ENCODE data around the gene SCGB2B2. TPM values are rescaled to one million over a fixed set of nuclear protein-coding genes. Genes with fewer than 3 reads are reported as not detected.

SCGB2B2 gene
- total and polyA plus RNA-seq, 8 donors: 0.42 to 2.1 (median 0.85) TPM

DNA sequence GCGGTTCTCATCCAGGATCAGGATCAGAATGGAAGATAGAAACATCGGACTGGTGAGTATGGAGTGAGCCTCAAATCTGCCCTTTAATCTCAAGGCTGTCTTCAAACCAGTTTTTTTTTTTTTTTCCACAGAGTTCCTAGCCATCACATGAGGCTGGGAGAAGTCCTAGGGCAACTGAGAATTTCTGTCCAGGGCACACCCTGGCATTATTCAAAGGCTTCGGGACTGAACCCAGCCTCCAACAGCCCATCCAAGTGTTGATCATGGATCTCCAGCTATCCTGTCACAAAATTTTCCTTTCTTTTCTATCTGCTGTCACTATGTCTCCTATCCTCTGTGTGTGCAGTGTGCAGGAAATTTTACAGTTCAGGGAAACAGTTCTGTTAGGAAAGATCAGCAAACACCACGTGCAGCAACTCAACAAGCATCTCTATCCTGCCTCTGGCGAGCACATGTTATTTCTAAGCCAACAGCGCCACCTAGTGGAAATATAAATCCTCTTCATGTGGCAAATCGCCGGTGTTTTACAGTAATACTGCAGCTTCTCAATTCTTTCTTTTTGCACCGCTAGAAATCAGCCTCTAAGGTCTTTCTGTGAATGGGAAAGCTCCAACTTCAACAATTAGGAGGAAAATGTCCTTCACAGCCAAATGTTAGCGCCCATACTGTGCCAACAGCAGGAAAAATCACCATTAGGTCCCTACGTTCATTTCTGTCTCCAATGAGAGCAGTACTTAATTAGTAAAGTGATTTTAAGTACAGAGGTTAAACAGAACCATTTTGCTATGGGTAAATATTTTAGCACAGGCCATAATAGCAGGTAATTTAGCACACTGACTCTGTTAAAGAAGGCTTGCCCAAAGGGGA is 35.7 kb upstream of the SCGB2B2 start:
- FAIRE-seq (peak; percentile 69), DNase-seq (peak in 3 of 6 donors; percentile 48 to 72 (median 50)), ATAC-seq (peak; percentile 77 to 91 (median 90))

DNA sequence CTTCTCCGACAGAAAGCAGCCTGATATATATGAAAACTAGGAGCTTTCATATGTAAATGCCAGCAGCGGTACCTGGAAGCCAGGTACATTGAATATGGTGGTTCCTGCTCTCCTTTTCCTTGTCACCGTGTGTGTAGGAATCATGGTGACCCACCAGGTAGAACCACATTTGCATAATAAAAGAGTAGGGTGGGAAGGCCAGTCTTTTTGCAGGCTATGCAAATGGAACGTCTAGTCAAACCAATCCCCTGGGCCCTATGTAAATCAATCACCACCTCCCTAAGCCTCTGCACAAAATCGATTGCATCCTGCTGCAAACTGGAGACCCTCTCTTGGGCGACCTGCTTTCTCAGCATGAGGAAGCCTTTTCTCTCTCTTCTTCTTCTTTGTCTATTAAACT is 34.9 kb upstream of the SCGB2B2 start:
- no peak for DNase-seq
- intact Hi-C loops (cut with DNase I): loop anchor here (5.0 to 10.0 kb wide), 5 partner anchors 67 to 217 kb away; no protein-coding TSS in a partner anchor
- TF ChIP-seq, protein P1, sequence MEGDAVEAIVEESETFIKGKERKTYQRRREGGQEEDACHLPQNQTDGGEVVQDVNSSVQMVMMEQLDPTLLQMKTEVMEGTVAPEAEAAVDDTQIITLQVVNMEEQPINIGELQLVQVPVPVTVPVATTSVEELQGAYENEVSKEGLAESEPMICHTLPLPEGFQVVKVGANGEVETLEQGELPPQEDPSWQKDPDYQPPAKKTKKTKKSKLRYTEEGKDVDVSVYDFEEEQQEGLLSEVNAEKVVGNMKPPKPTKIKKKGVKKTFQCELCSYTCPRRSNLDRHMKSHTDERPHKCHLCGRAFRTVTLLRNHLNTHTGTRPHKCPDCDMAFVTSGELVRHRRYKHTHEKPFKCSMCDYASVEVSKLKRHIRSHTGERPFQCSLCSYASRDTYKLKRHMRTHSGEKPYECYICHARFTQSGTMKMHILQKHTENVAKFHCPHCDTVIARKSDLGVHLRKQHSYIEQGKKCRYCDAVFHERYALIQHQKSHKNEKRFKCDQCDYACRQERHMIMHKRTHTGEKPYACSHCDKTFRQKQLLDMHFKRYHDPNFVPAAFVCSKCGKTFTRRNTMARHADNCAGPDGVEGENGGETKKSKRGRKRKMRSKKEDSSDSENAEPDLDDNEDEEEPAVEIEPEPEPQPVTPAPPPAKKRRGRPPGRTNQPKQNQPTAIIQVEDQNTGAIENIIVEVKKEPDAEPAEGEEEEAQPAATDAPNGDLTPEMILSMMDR (IDR thresholded peaks at IDR 0.05): no peak
- WGBS, 2 donors: 69 to 71% methylated on average over 6 of the region's 6 CpGs
- no peak for ATAC-seq
- no peak overlapping the region for H3K27ac ChIP-seq
- FAIRE-seq: no peak
- no peak overlapping the region for H3K4me3 ChIP-seq
- H3K4me1 ChIP-seq: peaks cover 0 to 3% (median 0%) of the 10 kb centered on the region in 3 donors
- H3K27me3 ChIP-seq: no peaks in the 10 kb centered on the region
- no peaks in the 10 kb centered on the region for H3K9me3 ChIP-seq
- no peaks in the 10 kb centered on the region for H3K36me3 ChIP-seq

More for the DNA sequence above, 35.7 kb upstream of the SCGB2B2 start:
- Histone ChIP-seq H3K27me3 (no peaks in the 10 kb centered on the region), H3K36me3 (no peaks in the 10 kb centered on the region), H3K4me3 (no peak overlapping the region), H3K27ac (no peak overlapping the region), H3K9me3 (no peaks in the 10 kb centered on the region), H3K4me1 (peaks cover 0 to 3% (median 0%) of the 10 kb centered on the region in 3 donors)
- TF ChIP-seq, protein P1 (IDR thresholded peaks at IDR 0.05): peak; percentile 61 to 86 (median 77)
- intact Hi-C loops (cut with DNase I): loop anchor here (5.0 to 10.0 kb wide), 5 partner anchors 68 to 218 kb away; no protein-coding TSS in a partner anchor
- WGBS, 2 donors: 34 to 35% methylated on average over 11 of the region's 11 CpGs

DNA sequence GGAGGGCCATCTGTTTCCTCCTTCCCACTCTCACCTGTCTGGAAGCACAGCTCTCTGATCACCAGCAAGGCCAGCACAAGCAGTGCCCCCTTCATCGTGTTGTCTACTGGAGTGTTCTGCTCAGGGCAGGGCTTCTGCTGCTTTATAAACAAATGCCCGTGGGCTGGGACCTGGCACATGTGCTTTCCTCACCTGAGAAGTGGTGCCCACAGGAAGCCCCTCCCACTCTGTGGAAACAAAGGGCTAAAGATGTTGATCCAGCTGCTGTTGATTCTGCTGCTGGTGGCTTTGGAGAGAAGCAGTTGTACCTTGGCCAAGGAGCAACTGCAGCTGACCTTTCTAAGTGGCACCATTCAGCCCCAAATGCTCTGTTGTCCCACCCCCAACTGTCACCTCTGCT is 30.7 kb upstream of the SCGB2B2 start:
- no peak overlapping the region for H3K4me3 ChIP-seq
- DNase-seq (peak in 5 of 6 donors; percentile 69 to 80 (median 77)), ATAC-seq (peak; percentile 84 to 95 (median 92)), FAIRE-seq (no peak)
- WGBS, 2 donors: 24 to 30% methylated on average over 2 of the region's 2 CpGs
- no peaks in the 10 kb centered on the region for H3K36me3 ChIP-seq
- TF ChIP-seq, protein P1 (IDR thresholded peaks at IDR 0.05): no peak
- H3K4me1 ChIP-seq: peaks cover 0 to 3% (median 0%) of the 10 kb centered on the region in 3 donors
- H3K27ac ChIP-seq: no peak overlapping the region
- intact Hi-C loops (cut with DNase I): no loop called here
- no peaks in the 10 kb centered on the region for H3K27me3 ChIP-seq
- no peaks in the 10 kb centered on the region for H3K9me3 ChIP-seq

DNA sequence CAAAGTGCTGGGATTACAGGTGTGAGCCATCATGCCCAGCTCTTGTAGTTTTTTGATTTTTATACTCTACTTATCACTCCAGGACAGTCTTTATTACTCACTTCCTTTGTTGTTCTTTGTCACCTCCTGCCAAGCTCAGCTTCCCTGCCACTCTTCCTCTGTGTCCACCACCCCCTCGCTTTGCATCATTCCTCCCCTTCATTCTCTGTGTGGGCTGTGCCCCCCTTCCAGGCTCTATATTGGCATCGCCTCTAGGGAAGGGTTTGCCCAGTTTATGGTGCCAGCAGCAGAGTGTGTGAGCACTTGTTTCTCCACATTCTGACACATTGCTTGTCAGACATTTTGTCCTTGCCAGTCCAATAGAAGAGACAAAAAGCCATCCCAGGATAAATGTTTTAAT is 15.6 kb upstream of the SCGB2B2 start:
- Histone ChIP-seq H3K9me3 (no peaks in the 10 kb centered on the region), H3K27ac (no peak overlapping the region), H3K27me3 (no peaks in the 10 kb centered on the region), H3K4me1 (peaks cover 7 to 12% (median 12%) of the 10 kb centered on the region in 3 donors), H3K36me3 (no peaks in the 10 kb centered on the region), H3K4me3 (no peak overlapping the region)
- peak; percentile 27 to 63 (median 44) for ATAC-seq
- FAIRE-seq: no peak
- TF ChIP-seq, protein P1 (IDR thresholded peaks at IDR 0.05): no peak
- WGBS, 2 donors: 46% methylated on average over 2 of the region's 2 CpGs
- intact Hi-C loops (cut with DNase I): no loop called here
- no peak for DNase-seq

DNA sequence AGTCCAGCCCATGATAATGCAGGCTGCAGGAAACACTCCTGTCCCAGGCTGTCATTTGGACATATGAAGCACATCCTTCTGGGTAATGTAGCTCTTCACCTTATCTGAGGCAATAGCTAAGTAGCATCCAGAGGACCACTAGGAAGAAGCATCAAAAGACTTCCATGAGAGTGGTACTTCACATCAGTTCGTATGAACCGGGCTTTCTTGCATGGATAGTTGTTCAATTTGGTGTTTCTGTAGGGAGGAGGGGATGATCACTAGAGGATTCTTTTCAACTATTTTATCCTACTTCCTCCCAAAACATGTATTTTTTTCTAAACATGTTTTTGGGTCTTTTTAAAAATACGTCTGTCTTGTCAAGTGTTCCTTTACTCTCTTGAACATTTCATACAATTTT is 13.4 kb upstream of the SCGB2B2 start:
- H3K27me3 ChIP-seq: no peaks in the 10 kb centered on the region
- FAIRE-seq: no peak
- no peaks in the 10 kb centered on the region for H3K36me3 ChIP-seq
- 90 to 96% methylated on average over 3 of the region's 3 CpGs for WGBS, 2 donors
- H3K9me3 ChIP-seq: no peaks in the 10 kb centered on the region
- DNase-seq: no peak
- ATAC-seq: no peak
- no peak overlapping the region for H3K4me3 ChIP-seq
- TF ChIP-seq, protein P1 (IDR thresholded peaks at IDR 0.05): no peak
- peaks cover 7 to 13% (median 12%) of the 10 kb centered on the region in 3 donors for H3K4me1 ChIP-seq
- intact Hi-C loops (cut with DNase I): no loop called here
- no peak overlapping the region for H3K27ac ChIP-seq

All from pancreas (tissue), 10 donors.